A549 treated with Hydrocortisone at 1 μM for 4 hours (cell line): ENCODE data around the gene DLGAP5. TPM values are rescaled to one million over a fixed set of nuclear protein-coding genes. Genes with fewer than 3 reads are reported as not detected.

ENCODE experiments used
- total RNA-seq: library from RNA; stranded (reverse); fragments of 200-300 nt; extraction: Qiagen RNA extraction; gene quantifications from 5 replicates; pipeline ENCODE4 v1.2.3, GENCODE V29; 2022

The DLGAP5 gene, protein sequence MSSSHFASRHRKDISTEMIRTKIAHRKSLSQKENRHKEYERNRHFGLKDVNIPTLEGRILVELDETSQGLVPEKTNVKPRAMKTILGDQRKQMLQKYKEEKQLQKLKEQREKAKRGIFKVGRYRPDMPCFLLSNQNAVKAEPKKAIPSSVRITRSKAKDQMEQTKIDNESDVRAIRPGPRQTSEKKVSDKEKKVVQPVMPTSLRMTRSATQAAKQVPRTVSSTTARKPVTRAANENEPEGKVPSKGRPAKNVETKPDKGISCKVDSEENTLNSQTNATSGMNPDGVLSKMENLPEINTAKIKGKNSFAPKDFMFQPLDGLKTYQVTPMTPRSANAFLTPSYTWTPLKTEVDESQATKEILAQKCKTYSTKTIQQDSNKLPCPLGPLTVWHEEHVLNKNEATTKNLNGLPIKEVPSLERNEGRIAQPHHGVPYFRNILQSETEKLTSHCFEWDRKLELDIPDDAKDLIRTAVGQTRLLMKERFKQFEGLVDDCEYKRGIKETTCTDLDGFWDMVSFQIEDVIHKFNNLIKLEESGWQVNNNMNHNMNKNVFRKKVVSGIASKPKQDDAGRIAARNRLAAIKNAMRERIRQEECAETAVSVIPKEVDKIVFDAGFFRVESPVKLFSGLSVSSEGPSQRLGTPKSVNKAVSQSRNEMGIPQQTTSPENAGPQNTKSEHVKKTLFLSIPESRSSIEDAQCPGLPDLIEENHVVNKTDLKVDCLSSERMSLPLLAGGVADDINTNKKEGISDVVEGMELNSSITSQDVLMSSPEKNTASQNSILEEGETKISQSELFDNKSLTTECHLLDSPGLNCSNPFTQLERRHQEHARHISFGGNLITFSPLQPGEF
- total RNA-seq: 24.4 to 41.4 TPM (median 29.0 TPM) in 5 replicates

DNA sequence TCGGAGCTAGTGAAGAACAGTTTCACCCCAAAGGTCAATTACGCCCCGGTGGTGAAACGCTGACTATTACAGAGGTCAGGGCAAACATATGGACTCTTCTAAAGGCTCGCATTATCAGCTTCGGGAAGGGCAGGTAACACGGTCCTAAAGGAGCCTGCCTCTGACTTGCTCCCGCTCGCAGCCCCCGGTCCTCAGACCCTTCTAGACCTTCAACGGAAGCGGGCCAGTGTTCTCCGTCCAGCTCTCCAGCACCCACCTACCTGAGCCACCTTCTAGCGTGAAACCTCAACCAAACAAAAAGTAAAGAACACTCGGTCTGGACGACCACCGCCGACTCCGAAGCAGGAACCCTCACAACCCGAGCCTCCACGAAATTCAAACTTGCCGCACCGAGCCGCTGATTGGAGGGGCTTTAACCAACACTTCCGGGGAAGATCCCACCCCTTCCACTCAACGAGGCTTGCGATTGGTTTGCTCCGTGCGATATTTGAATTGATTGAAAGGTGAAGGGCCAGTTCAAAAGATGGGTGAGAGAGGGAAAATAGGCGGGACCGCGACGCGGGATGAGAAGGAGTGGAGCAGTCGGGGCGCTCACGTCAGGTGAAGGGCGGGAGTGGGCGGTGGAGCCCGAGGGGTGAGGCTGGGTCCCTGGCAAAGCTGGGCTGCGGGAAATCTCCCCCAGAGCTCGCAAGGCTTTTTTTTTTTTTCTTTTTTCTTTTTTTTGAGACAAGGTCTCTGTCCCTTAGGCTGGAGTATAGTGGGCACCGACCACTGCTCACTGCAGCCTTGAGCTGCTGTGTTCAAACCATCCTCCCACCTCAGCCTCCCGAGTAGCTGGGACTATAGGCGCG lies at the start of gene DLGAP5:
Gene DLGAP5 (minus strand): TSS at position 383 of the 851 bp plus-strand sequence. CDS start 2,406 bp downstream, outside the sequence.

DNA sequence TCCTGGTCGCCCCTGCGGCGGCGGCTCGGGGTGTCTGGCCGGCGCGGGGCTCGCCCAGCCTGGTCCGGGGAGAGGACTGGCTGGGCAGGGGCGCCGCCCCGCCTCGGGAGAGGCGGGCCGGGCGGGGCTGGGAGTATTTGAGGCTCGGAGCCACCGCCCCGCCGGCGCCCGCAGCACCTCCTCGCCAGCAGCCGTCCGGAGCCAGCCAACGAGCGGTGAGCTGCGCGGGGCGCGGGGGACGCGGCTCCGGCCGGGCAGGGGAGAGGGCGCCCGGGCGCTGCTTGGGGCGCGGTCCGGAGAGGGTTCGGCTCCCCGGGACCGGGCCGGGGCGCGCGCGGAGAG lies 62.3 kb downstream of the DLGAP5 start, which contains the start of gene LGALS3:
Gene LGALS3 (plus strand): TSS at position 167 of the 342 bp plus-strand sequence. CDS start 8,122 bp downstream, outside the sequence.

Other genes starting within 250 kb of the DLGAP5 start
- gene WDHD1, start 164.5 kb downstream of the DLGAP5 start, total RNA-seq: 9.4 to 13.7 TPM (median 10.6 TPM) in 5 replicates
- gene SOCS4, start 164.3 kb downstream of the DLGAP5 start, total RNA-seq: 7.6 to 13.1 TPM (median 8.7 TPM) in 5 replicates
- gene MAPK1IP1L, start 139.9 kb downstream of the DLGAP5 start, total RNA-seq: 91.3 to 108 TPM (median 103 TPM) in 5 replicates
- gene LGALS3, start 62.3 kb downstream of the DLGAP5 start, total RNA-seq: 156 to 177 TPM (median 161 TPM) in 5 replicates
- 12.2 to 18.9 TPM (median 14.2 TPM) in 5 replicates for gene FBXO34, start 79.8 kb upstream of the DLGAP5 start, total RNA-seq
- 4.5 to 6.5 TPM (median 5.4 TPM) in 5 replicates for gene ATG14, start 220.2 kb upstream of the DLGAP5 start, total RNA-seq
- not detected in 5 replicates for gene TBPL2, start 249.0 kb upstream of the DLGAP5 start, total RNA-seq